HG03457 (cell line): ENCODE measurements around the gene FAM168A.

Experiments used
- ATAC-seq: cut with Tn5 transposase; IDR thresholded peaks from one replicate; pipeline ENCODE4 v1.9.1; 2021; ENCODE audit warnings: moderate number of reproducible peaks; ENCODE audit not compliant: unreplicated experiment

Gene FAM168A

GRCh38 chr11:73404506-73405145 lies 193.3 kb downstream of the FAM168A start:
- ATAC-seq, result no peak

- no peak for ATAC-seq
Measured at GRCh38 chr11:73404048-73404447, 193.9 kb downstream of the FAM168A start.

- no peak for ATAC-seq
Measured at GRCh38 chr11:73403541-73403940, 194.4 kb downstream of the FAM168A start.

GRCh38 chr11:73402834-73403185 lies 195.1 kb downstream of the FAM168A start:
- ATAC-seq, result no peak

GRCh38 chr11:73401924-73402833 lies 195.7 kb downstream of the FAM168A start:
- ATAC-seq, result no peak

- ATAC-seq, result no peak
Measured at GRCh38 chr11:73401217-73401923, 196.5 kb downstream of the FAM168A start.

GRCh38 chr11:73400293-73400692 lies 197.6 kb downstream of the FAM168A start:
- no peak for ATAC-seq

- no peak for ATAC-seq
Measured at GRCh38 chr11:73399636-73400035, 198.3 kb downstream of the FAM168A start.

GRCh38 chr11:73399159-73399590 lies 198.7 kb downstream of the FAM168A start:
- ATAC-seq, result no peak

GRCh38 chr11:73398721-73399120 lies 199.2 kb downstream of the FAM168A start:
- ATAC-seq, result no peak

GRCh38 chr11:73398132-73398526 lies 199.8 kb downstream of the FAM168A start:
- no peak for ATAC-seq

- no peak for ATAC-seq
Measured at GRCh38 chr11:73397468-73398131, 200.3 kb downstream of the FAM168A start.

GRCh38 chr11:73396985-73397384 lies 200.9 kb downstream of the FAM168A start:
- no peak for ATAC-seq

- no peak for ATAC-seq
Measured at GRCh38 chr11:73396251-73396930, 201.5 kb downstream of the FAM168A start.

- ATAC-seq, result no peak
Measured at GRCh38 chr11:73395297-73396208, 202.4 kb downstream of the FAM168A start.

GRCh38 chr11:73394416-73395296 lies 203.3 kb downstream of the FAM168A start:
- no peak for ATAC-seq

GRCh38 chr11:73393479-73394415 lies 204.2 kb downstream of the FAM168A start:
- ATAC-seq, result no peak
